SU-DHL-6 (cell line): ENCODE data around the gene RHBDF2.

ENCODE experiments used
- CTCF ChIP-seq: fragments of 200-600 bp; sonication (generic); IDR thresholded peaks from one replicate; pipeline ENCODE4 v1.5.1; 2017; ENCODE audit warnings: antibody characterized with exemption, mild to moderate bottlenecking, low read length, moderate library complexity; ENCODE audit not compliant: insufficient read depth, poor library complexity, severe bottlenecking
- EZH2phosphoT487 ChIP-seq: fragments of 200-600 bp; sonication (generic), shearing (Covaris generic); conservative IDR thresholded peaks from 2 replicates; pipeline ENCODE4 v1.6.1; 2018; ENCODE audit warnings: mild to moderate bottlenecking, antibody characterized with exemption, low read length, moderate library complexity, mixed read lengths

GRCh38 chr17:76512366-76513305, 11.4 kb upstream of the RHBDF2 start:
- no peak for TF ChIP-seq CTCF
- no peak for TF ChIP-seq EZH2phosphoT487
